Muscle of back (tissue), 11 donors: ENCODE results near the gene PLEKHG4B. TPM values are rescaled to one million over a fixed set of nuclear protein-coding genes. Genes with fewer than 3 reads are reported as not detected.
"Not testable (repeated sequence)": the region's sequence is repeated elsewhere in the genome, so short reads cannot be mapped to it uniquely, and the experiment has no call there.

Experiments used
- DNase-seq, 3 donors: peaks; one replicate each; pipeline versions ENCODE4 v3.0.0 to v3.0.0-alpha.2; 2013
- polyA plus RNA-seq, 10 donors: library from polyadenylated mRNA; unstranded; fragments of 120-200 nt; gene quantifications; one replicate each; pipeline ENCODE4 v1.2.1, GENCODE V29; 2013; ENCODE audit not compliant: insufficient read length in 10 of 10

Gene PLEKHG4B
- polyA plus RNA-seq, 10 donors, result 0.42 to 3.1 (median 0.77) TPM

- peak in 2 of 3 donors; percentile 29 to 63 for DNase-seq
Measured at GRCh38 chr5:218457-219291, 126.7 kb downstream of the PLEKHG4B start.

- DNase-seq, result no peak
Measured at GRCh38 chr5:219460-219863, 127.5 kb downstream of the PLEKHG4B start.

- DNase-seq, result no peak
Measured at GRCh38 chr5:219991-220390, 128.0 kb downstream of the PLEKHG4B start.

GRCh38 chr5:222951-223715 lies 131.2 kb downstream of the PLEKHG4B start:
- not testable (repeated sequence) for DNase-seq

- DNase-seq, result no peak
Measured at GRCh38 chr5:223791-224190, 131.8 kb downstream of the PLEKHG4B start.

GRCh38 chr5:225334-225733 lies 133.4 kb downstream of the PLEKHG4B start:
- no peak for DNase-seq

- not testable (repeated sequence) for DNase-seq
Measured at GRCh38 chr5:227375-227774, 135.4 kb downstream of the PLEKHG4B start.

GRCh38 chr5:228886-229285 lies 136.9 kb downstream of the PLEKHG4B start:
- no peak for DNase-seq

GRCh38 chr5:230711-231110 lies 138.7 kb downstream of the PLEKHG4B start:
- no peak for DNase-seq

GRCh38 chr5:231661-232060 lies 139.7 kb downstream of the PLEKHG4B start:
- DNase-seq, result no peak

- not testable (repeated sequence) for DNase-seq
Measured at GRCh38 chr5:233426-233825, 141.5 kb downstream of the PLEKHG4B start.

- no peak for DNase-seq
Measured at GRCh38 chr5:234450-234849, 142.5 kb downstream of the PLEKHG4B start.

GRCh38 chr5:235527-235926 lies 143.6 kb downstream of the PLEKHG4B start:
- not testable (repeated sequence) for DNase-seq

- DNase-seq, result not testable (repeated sequence)
Measured at GRCh38 chr5:237931-238330, 146.0 kb downstream of the PLEKHG4B start.

Other genes with a start within 250 kb of the PLEKHG4B start
- gene LRRC14B, start 99.3 kb downstream of the PLEKHG4B start, polyA plus RNA-seq, result 10 to 100 TPM; 18.5 to 34.3 (median 25.7) TPM
- gene CCDC127, start 126.0 kb downstream of the PLEKHG4B start, polyA plus RNA-seq, result 10 to 100 TPM in 3 of 10 donors, 1 to 10 TPM in 7; 7.3 to 13.0 (median 8.8) TPM
- gene SDHA, start 126.2 kb downstream of the PLEKHG4B start, polyA plus RNA-seq, result 100 to 1,000 TPM in 5 of 10 donors, 10 to 100 TPM in 5; 85.0 to 120 (median 99.3) TPM
- gene PDCD6, start 179.5 kb downstream of the PLEKHG4B start, polyA plus RNA-seq, result 10 to 100 TPM; 55.6 to 84.4 (median 68.2) TPM
- gene AHRR, start 229.5 kb downstream of the PLEKHG4B start, polyA plus RNA-seq, result 1 to 10 TPM in 9 of 10 donors, under 1 TPM in 1; 0.98 to 6.1 (median 2.4) TPM